HEK293T (cell line): ENCODE data around the gene KCNG2.

Source experiments
- CTBP1 ChIP-seq: fragments of 450-650 bp; IDR thresholded peaks from 2 replicates; pipeline ENCODE4 v1.6.1; 2016; ENCODE audit warnings: borderline replicate concordance
- ELF4 ChIP-seq: fragments of 450-650 bp; IDR thresholded peaks from 2 replicates; pipeline ENCODE4 v1.6.1; 2017; ENCODE audit warnings: antibody characterized with exemption
- FOXA1 ChIP-seq: fragments of 450-650 bp; IDR thresholded peaks from 2 replicates; pipeline ENCODE4 v1.6.1; 2016; ENCODE audit warnings: mild to moderate bottlenecking
- FOXM1 ChIP-seq: fragments of 450-650 bp; IDR thresholded peaks from 2 replicates; pipeline ENCODE4 v1.6.1; 2017; ENCODE audit warnings: mild to moderate bottlenecking, borderline replicate concordance
- LEF1 ChIP-seq: fragments of 450-650 bp; IDR thresholded peaks from 2 replicates; pipeline ENCODE4 v1.6.1; 2017; ENCODE audit warnings: mild to moderate bottlenecking, borderline replicate concordance
- SP1 ChIP-seq: fragments of 450-650 bp; IDR thresholded peaks from 2 replicates; pipeline ENCODE4 v1.6.1; 2017
- ZNF384 ChIP-seq: fragments of 450-650 bp; IDR thresholded peaks from 2 replicates; pipeline ENCODE4 v1.6.1; 2016

GRCh38 chr18:79887181-79888000 lies 89.7 kb downstream of the KCNG2 start:
- TF ChIP-seq FOXM1 (no peak), FOXA1 (no peak), CTBP1 (no peak), SP1 (no peak), LEF1 (no peak), ZNF384 (no peak), ELF4 (no peak)
